H1 (cell line): ENCODE measurements around the gene SEPTIN1. TPM values are rescaled to one million over a fixed set of nuclear protein-coding genes. Genes with fewer than 3 reads are reported as not detected.

Experiments
- ATF2 ChIP-seq: IDR thresholded peaks from 2 replicates; pipeline ENCODE4 v1.6.1; 2012; ENCODE audit warnings: low read length, inconsistent platforms
- CHD7 ChIP-seq: fragments of 300-600 bp; sonication (generic); IDR thresholded peaks from 2 replicates; pipeline ENCODE4 v1.7.1; 2012; ENCODE audit warnings: low read length, moderate library complexity, mild to moderate bottlenecking, inconsistent platforms; ENCODE audit not compliant: insufficient replicate concordance
- EZH2 ChIP-seq: fragments of 200-600 bp; sonication (generic); IDR thresholded peaks from 2 replicates; pipeline ENCODE4 v1.7.1; 2012; ENCODE audit warnings: low read depth, mild to moderate bottlenecking, moderate library complexity, low read length, inconsistent platforms; ENCODE audit not compliant: severe bottlenecking
- GABPA ChIP-seq: IDR thresholded peaks from 2 replicates; pipeline ENCODE4 v1.6.1; 2011; ENCODE audit warnings: mild to moderate bottlenecking, low read length, moderate library complexity, borderline replicate concordance; ENCODE audit not compliant: insufficient read depth
- HDAC6 ChIP-seq: IDR thresholded peaks from one replicate; pipeline ENCODE4 v1.7.1; 2012; ENCODE audit warnings: low read depth, mild to moderate bottlenecking, inconsistent platforms, low read length, moderate library complexity
- SIRT6 ChIP-seq: IDR thresholded peaks from one replicate; pipeline ENCODE4 v1.7.1; 2012; ENCODE audit warnings: low read length, inconsistent platforms
- TAF7 ChIP-seq: optimal IDR thresholded peaks from 2 replicates; pipeline ENCODE3; 2011; ENCODE audit warnings: low read depth, mild to moderate bottlenecking, inconsistent platforms, low read length, moderate library complexity, borderline replicate concordance
- TBP ChIP-seq: IDR thresholded peaks from 2 replicates; pipeline ENCODE4 v1.6.1; 2011; ENCODE audit warnings: low read depth, low read length, improper control_type of control experiment
- polyA plus RNA-seq, 7 experiments: library from polyadenylated mRNA; depleted of rRNA in 3 of 7; stranded (reverse) in 5 of 7; unstranded in 2 of 7; fragments of >200 nt in 5 of 7; fragments of 200-250 nt in 2 of 7; gene quantifications; 1 replicate in 5 of 7; 2 replicates in 1 of 7; 4 replicates in 1 of 7; pipeline versions ENCODE4 v1.2.1 to v1.2.3, GENCODE V29; 2011 to 2013; ENCODE audit warnings: missing spikeins in 2 of 7, mixed read lengths in 2 of 7
- total RNA-seq: library from RNA; stranded (reverse); fragmentation: NEBNext Ultra II Directional; extraction: Animal tissue kit (Norgen Biotek cat#: 25700); gene quantifications from 2 replicates; pipeline ENCODE4 v1.2.1, GENCODE V29; 2021
- TF ChIP-seq, protein P1 (sequence below): IDR thresholded peaks from 2 replicates; pipeline ENCODE4 v1.6.1; 2011; ENCODE audit warnings: low read depth, mild to moderate bottlenecking, low read length; ENCODE audit not compliant: insufficient read depth

SEPTIN1 gene
- total and polyA plus RNA-seq, 2 of the 8 experiments (the other 6 are each of a cell fraction or from before 2014, with no cell fraction given): 0.24 to 1.4 TPM

DNA sequence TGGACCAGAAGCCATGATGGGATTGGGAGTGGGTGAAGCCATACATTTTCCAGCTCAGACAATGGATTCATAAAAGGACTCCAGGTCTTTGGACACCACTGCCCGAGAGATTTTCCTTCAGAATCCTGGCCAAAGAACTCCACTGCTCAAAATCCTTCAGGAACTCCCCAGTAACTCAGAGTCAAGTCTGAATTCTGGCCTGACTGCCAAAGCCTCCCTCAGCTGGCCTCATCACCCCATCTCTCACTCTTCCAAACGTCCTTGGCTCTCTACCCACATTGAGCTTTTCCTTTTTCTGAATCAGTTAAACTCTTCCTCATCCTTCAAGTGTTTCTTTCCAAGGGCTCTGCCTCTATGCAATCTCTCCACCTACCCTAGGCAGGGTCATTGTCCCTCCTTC is 1.2 kb upstream of the SEPTIN1 start (continued):
- no peak for TF ChIP-seq CHD7
- TF ChIP-seq EZH2: no peak
- no peak for TF ChIP-seq TBP
- TF ChIP-seq, protein P1, sequence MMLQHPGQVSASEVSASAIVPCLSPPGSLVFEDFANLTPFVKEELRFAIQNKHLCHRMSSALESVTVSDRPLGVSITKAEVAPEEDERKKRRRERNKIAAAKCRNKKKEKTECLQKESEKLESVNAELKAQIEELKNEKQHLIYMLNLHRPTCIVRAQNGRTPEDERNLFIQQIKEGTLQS: no peak
- no peak for TF ChIP-seq SIRT6
- TF ChIP-seq HDAC6: no peak
- TF ChIP-seq TAF7: no peak
- no peak for TF ChIP-seq ATF2
- TF ChIP-seq GABPA: no peak
